GM18511 (cell line): ENCODE data around the gene TTC21A.
A peak's percentile ranks its signal among the peaks of the same experiment; 100 is the strongest.
"Not testable (repeated sequence)": the region's sequence is repeated elsewhere in the genome, so short reads cannot be mapped to it uniquely, and the experiment has no call there.

Experiments
- ATAC-seq: cut with Tn5 transposase; IDR thresholded peaks from one replicate; pipeline ENCODE4 v1.9.1; 2021; ENCODE audit warnings: mild to moderate bottlenecking, moderate library complexity; ENCODE audit not compliant: unreplicated experiment

The TTC21A gene, protein sequence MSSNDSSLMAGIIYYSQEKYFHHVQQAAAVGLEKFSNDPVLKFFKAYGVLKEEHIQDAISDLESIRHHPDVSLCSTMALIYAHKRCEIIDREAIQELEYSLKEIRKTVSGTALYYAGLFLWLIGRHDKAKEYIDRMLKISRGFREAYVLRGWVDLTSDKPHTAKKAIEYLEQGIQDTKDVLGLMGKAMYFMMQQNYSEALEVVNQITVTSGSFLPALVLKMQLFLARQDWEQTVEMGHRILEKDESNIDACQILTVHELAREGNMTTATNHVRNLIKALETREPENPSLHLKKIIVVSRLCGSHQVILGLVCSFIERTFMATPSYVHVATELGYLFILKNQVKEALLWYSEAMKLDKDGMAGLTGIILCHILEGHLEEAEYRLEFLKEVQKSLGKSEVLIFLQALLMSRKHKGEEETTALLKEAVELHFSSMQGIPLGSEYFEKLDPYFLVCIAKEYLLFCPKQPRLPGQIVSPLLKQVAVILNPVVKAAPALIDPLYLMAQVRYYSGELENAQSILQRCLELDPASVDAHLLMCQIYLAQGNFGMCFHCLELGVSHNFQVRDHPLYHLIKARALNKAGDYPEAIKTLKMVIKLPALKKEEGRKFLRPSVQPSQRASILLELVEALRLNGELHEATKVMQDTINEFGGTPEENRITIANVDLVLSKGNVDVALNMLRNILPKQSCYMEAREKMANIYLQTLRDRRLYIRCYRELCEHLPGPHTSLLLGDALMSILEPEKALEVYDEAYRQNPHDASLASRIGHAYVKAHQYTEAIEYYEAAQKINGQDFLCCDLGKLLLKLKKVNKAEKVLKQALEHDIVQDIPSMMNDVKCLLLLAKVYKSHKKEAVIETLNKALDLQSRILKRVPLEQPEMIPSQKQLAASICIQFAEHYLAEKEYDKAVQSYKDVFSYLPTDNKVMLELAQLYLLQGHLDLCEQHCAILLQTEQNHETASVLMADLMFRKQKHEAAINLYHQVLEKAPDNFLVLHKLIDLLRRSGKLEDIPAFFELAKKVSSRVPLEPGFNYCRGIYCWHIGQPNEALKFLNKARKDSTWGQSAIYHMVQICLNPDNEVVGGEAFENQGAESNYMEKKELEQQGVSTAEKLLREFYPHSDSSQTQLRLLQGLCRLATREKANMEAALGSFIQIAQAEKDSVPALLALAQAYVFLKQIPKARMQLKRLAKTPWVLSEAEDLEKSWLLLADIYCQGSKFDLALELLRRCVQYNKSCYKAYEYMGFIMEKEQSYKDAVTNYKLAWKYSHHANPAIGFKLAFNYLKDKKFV (N-terminal part only)

GRCh38 chr3:39107388-39108199, at the start of gene TTC21A, which contains the start of gene GORASP1:
TTC21A (plus strand) TSS chr3:39107680; CDS start chr3:39107838, 158 bp downstream.
GORASP1 (minus strand) TSS chr3:39107627; CDS start chr3:39107541, 86 bp downstream.
- ATAC-seq: peak; percentile 61

- ATAC-seq: not testable (repeated sequence)
These were observed 46.3 kb upstream of the TTC21A start for GRCh38 chr3:39061228-39061627.

- ATAC-seq: no peak
These were observed 45.3 kb upstream of the TTC21A start for GRCh38 chr3:39062180-39062579.

DNA sequence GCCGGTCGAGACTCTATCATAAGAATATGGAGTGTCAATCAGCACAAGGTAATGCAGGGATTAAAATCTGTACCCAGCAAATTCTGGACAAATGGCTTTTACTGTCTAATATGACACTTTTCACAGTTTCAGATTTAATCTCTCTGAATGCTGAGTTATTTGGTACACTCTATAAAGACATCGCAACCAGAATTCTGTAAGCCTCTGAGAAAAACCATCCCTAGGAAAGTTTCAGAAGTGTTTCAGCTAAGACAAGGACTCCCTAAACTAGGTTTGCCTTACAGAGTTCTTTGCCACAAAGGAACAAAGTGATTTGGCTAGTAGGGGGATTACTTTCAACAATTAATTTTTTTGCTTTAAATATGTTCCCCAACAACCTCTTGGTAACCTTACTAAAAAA, 44.3 kb upstream of the TTC21A start:
- ATAC-seq: no peak

- no peak for ATAC-seq
These were observed 42.8 kb upstream of the TTC21A start for GRCh38 chr3:39064646-39065045.

GRCh38 chr3:39065197-39065596, 42.3 kb upstream of the TTC21A start:
- peak; percentile 99 for ATAC-seq

DNA sequence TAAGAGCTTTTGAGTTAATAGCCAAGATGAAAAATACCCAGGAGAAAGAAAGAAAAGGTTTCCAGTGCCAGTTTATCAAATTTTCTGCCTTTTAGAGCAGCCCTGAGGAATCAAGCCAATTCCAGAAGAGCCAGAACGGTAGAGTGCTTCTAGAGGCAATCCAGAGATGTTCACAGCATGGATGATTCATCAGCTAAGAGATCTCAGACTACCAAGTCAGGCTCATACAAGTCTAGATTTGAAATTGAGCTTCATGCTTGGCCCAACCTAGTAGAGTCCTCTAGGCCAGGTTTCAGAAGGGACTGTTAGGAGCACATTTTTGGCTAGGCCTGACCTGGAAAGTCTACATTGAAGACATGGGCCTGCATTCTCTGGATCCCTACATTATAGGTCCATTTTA, 40.2 kb upstream of the TTC21A start:
- ATAC-seq: no peak

DNA sequence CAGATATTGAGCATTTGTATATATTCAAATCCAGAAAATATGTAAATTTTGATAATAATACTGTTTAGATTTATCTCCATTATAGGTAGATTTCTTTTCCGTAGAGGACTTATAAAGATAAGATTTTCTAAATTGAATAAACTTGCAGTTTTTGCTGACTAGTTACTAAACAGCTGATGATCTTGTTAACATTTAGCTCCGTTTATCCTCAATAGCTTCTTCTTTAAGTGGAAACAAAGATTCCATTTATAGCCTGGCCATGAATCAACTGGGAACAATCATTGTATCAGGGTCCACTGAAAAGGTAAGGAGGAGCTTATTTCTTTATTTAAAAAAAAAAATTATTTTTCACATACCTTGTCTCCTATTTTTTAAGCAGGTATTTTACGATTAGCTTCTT, 38.9 kb upstream of the TTC21A start:
- ATAC-seq: no peak

DNA sequence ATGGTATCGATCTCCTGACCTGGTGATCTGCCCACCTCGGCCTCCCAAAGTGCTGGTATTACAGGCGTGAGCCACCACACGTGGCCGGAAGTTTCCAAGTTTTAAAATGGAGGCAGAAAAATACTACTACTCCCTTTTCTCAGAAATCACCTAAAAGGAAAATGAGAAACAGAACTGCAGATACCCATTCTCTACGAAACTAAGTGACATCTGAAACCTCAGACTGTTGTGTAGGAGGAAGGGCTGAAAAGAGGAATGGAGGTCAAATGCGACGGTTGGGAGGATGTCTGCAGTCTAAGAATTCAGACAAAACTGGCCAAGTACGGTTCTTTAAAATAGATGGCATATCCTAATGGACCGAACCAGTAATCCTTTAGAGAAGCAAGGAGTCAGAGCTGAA, 31.6 kb upstream of the TTC21A start:
- no peak for ATAC-seq

DNA sequence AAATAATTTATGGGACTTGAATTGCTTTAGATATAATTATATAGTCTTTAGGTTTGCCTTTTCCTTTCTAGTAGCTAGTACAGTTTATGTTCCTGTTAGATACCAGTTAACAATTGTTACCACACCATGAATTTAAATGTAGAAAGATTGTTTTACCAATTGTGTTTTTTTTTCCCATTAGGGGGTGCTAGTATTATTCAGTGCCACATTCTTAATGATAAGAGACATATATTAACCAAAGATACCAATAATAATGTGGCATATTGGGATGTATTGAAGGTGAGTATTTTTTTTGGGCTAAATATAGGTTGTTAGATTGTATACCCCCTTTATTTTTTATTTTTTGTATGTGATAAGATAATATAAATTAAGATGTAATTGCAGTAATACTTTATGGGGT, 27.9 kb upstream of the TTC21A start:
- ATAC-seq: no peak

- no peak for ATAC-seq
These were observed 27.5 kb upstream of the TTC21A start for GRCh38 chr3:39080026-39080425.

GRCh38 chr3:39082666-39083313, 24.7 kb upstream of the TTC21A start:
- no peak for ATAC-seq

DNA sequence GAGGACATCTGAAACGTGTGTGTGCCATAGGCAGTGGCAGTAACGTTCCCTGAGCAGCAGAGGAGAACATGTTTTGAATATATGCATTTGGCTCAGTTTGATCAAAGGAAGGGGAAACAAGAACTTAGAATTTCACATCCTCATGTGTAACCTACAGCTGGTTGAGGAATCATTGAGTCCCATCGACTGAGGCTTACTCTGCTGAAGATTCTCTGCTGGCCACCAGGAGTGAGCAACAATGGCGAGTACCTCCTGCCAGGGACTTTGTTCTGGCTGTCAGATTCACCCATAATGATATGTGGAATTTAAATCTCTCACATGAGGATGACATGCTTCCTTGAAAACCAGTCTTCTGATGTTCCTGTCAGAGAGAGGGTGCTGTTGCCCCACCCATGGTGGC, 21.3 kb upstream of the TTC21A start:
- peak; percentile 54 for ATAC-seq

GRCh38 chr3:39088456-39088855, 19.0 kb upstream of the TTC21A start:
- ATAC-seq: no peak

DNA sequence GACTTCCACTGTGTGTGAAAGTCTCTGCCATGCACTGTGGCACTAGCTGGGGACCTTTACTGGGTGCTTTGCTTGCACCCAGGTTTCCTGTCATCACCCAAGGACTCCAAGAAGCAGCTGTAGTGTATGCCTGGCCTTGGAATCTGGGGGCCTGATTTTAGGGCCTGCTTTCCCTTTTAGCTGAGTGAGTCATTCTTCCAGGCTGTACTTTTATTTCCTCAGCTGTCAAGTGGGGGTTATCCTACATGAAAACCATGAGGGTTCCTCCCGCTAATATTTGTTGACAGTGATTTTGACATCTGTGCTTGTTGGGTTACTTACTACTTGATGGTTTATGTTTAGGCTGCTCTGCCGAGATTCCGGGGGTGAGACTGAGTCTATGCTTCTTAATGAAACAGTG, 18.6 kb upstream of the TTC21A start:
- ATAC-seq: no peak

- no peak for ATAC-seq
These were observed 16.6 kb upstream of the TTC21A start for GRCh38 chr3:39090922-39091321.

DNA sequence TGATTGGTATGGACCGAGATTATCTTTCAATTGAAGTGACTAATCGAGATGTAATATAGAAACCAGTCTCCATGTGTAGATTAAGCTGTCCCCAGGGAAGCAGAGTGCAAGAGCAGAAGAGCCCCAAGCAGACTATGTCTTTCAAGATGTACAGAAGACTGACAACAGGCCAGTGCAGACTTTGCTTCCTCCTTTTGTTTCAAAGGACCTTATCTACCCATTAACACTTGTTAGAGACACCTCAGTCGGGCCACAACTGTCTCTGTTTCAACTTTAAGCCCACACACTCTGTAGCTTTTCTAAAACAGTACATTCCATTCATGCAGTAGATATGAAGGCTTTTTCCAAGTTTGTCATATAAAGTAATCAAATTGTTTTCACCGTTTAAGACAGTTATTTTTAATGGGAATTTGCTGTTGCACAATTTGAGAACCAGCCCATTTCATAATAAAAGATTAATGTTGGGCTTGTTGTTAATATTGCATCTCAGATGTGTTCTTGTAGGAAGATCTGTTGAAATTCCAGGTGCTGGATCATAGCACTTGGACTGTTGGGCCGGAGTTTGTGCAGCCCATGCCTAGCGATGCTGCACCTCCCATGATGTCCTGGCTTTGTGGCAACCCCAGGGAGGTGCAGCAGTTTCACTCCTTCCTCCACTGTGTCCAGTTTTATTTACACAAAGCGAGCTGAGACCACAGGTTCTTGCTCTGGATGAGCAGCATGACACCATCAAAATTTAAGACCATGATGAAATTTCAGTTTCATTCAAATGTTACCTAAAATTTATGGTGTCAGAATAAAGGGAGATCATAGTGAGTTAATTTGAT, 12.4 kb upstream of the TTC21A start:
- ATAC-seq: no peak

- no peak for ATAC-seq
These were observed 11.7 kb upstream of the TTC21A start for GRCh38 chr3:39095778-39096177.

GRCh38 chr3:39096775-39097174, 10.7 kb upstream of the TTC21A start:
- no peak for ATAC-seq
